ENCODE data around the gene ACACA.

GRCh38 chr17:37211136-37211535 is 195.5 kb downstream of the ACACA start:
- TF ChIP-seq POLR2A (IDR thresholded peaks at IDR 0.05) (no peak), CTCF (IDR thresholded peaks at IDR 0.05) (no peak), EP300 (IDR thresholded peaks at IDR 0.05) (no peak)

Measured in ovary (tissue), 3 donors.